Activated naive CD8-positive, alpha-beta T cell treated with anti-CD3 and anti-CD28 coated beads for 36 hours (primary cell): ENCODE data around the gene UBL4A. TPM values are rescaled to one million over a fixed set of nuclear protein-coding genes. Genes with fewer than 3 reads are reported as not detected.
"Not testable (repeated sequence)": the region's sequence is repeated elsewhere in the genome, so short reads cannot be mapped to it uniquely, and the experiment has no call there.

Experiments
- DNase-seq: peaks from one replicate; pipeline ENCODE4 v3.0.0; 2021
- H3K27ac Mint-ChIP-seq: one replicate; pipeline ENCODE4 v1.8.0; 2022; ENCODE audit warnings: mild to moderate bottlenecking, moderate library complexity, mixed read lengths
- H3K27me3 Mint-ChIP-seq: one replicate; pipeline ENCODE4 v1.8.0; 2022; ENCODE audit warnings: mild to moderate bottlenecking, mixed read lengths
- H3K36me3 Mint-ChIP-seq: one replicate; pipeline ENCODE4 v1.8.0; 2021; ENCODE audit warnings: mild to moderate bottlenecking, mixed read lengths
- H3K4me1 Mint-ChIP-seq: one replicate; pipeline ENCODE4 v1.8.0; 2021; ENCODE audit warnings: mixed read lengths
- H3K4me3 Mint-ChIP-seq: one replicate; pipeline ENCODE4 v1.8.0; 2022; ENCODE audit warnings: mild to moderate bottlenecking, moderate library complexity, mixed read lengths
- H3K9me3 Mint-ChIP-seq: one replicate; pipeline ENCODE4 v1.8.0; 2022; ENCODE audit warnings: mixed read lengths
- total RNA-seq, 2 experiments: library from RNA; stranded (reverse); gene quantifications; one replicate each; pipeline ENCODE4 v1.2.3, GENCODE V29; 2021

Gene UBL4A
- total RNA-seq, 2 experiments from 2014 or later = 53.2 to 54.7 TPM

- peaks cover 26% of the 10 kb centered on the region for H3K4me1 Mint-ChIP-seq
- H3K36me3 Mint-ChIP-seq = peaks cover 19% of the 10 kb centered on the region
- peak; percentile 28 for DNase-seq
- H3K27me3 Mint-ChIP-seq = no peaks in the 10 kb centered on the region
- H3K27ac Mint-ChIP-seq = peak overlapping the region; percentile 87
- H3K4me3 Mint-ChIP-seq = peak overlapping the region; percentile 88
- no peaks in the 10 kb centered on the region for H3K9me3 Mint-ChIP-seq
Measured at GRCh38 chrX:154515090-154515965, 28.9 kb upstream of the UBL4A start.

- Mint-ChIP-seq H3K27me3 (no peaks in the 10 kb centered on the region), H3K4me1 (peaks cover 26% of the 10 kb centered on the region), H3K9me3 (peaks cover 3% of the 10 kb centered on the region), H3K4me3 (peak overlapping the region; percentile 40), H3K27ac (peak overlapping the region; percentile 59), H3K36me3 (peaks cover 30% of the 10 kb centered on the region)
- DNase-seq = no peak
Measured at GRCh38 chrX:154513716-154514115, 27.3 kb upstream of the UBL4A start.

GRCh38 chrX:154512879-154513553 is 26.6 kb upstream of the UBL4A start:
- no peak overlapping the region for H3K27ac Mint-ChIP-seq

GRCh38 chrX:154511761-154512160 is 25.3 kb upstream of the UBL4A start:
- DNase-seq = no peak
- peaks cover 32% of the 10 kb centered on the region for H3K36me3 Mint-ChIP-seq
- peak overlapping the region; percentile 84 for H3K27ac Mint-ChIP-seq
- H3K27me3 Mint-ChIP-seq = no peaks in the 10 kb centered on the region
- H3K9me3 Mint-ChIP-seq = peaks cover 3% of the 10 kb centered on the region
- H3K4me1 Mint-ChIP-seq = peaks cover 25% of the 10 kb centered on the region
- peak overlapping the region; percentile 47 for H3K4me3 Mint-ChIP-seq

More at GRCh38 chrX:154512879-154513553, 26.6 kb upstream of the UBL4A start:
- Mint-ChIP-seq H3K36me3 (peaks cover 32% of the 10 kb centered on the region), H3K4me3 (no peak overlapping the region), H3K4me1 (peaks cover 26% of the 10 kb centered on the region), H3K27me3 (no peaks in the 10 kb centered on the region), H3K9me3 (peaks cover 3% of the 10 kb centered on the region)
- DNase-seq = no peak

- no peak overlapping the region for H3K4me3 Mint-ChIP-seq
- H3K4me1 Mint-ChIP-seq = peaks cover 15% of the 10 kb centered on the region
- peaks cover 26% of the 10 kb centered on the region for H3K36me3 Mint-ChIP-seq
- H3K27ac Mint-ChIP-seq = no peak overlapping the region
- H3K9me3 Mint-ChIP-seq = peaks cover 3% of the 10 kb centered on the region
- H3K27me3 Mint-ChIP-seq = no peaks in the 10 kb centered on the region
- DNase-seq = no peak
Measured at GRCh38 chrX:154509455-154509854, 23.0 kb upstream of the UBL4A start.

GRCh38 chrX:154508384-154508745 is 21.9 kb upstream of the UBL4A start:
- Mint-ChIP-seq H3K9me3 (peaks cover 3% of the 10 kb centered on the region), H3K36me3 (peaks cover 20% of the 10 kb centered on the region)

GRCh38 chrX:154507673-154508383 is 21.4 kb upstream of the UBL4A start:
- H3K27me3 Mint-ChIP-seq = no peaks in the 10 kb centered on the region
- H3K4me3 Mint-ChIP-seq = no peak overlapping the region
- no peak for DNase-seq
- H3K27ac Mint-ChIP-seq = no peak overlapping the region
- peaks cover 10% of the 10 kb centered on the region for H3K4me1 Mint-ChIP-seq
- H3K36me3 Mint-ChIP-seq = peaks cover 20% of the 10 kb centered on the region
- peaks cover 3% of the 10 kb centered on the region for H3K9me3 Mint-ChIP-seq

More at GRCh38 chrX:154508384-154508745, 21.9 kb upstream of the UBL4A start:
- Mint-ChIP-seq H3K4me1 (peaks cover 10% of the 10 kb centered on the region), H3K4me3 (no peak overlapping the region), H3K27me3 (no peaks in the 10 kb centered on the region), H3K27ac (no peak overlapping the region)
- DNase-seq = no peak

- H3K4me3 Mint-ChIP-seq = no peak overlapping the region
- H3K9me3 Mint-ChIP-seq = peaks cover 3% of the 10 kb centered on the region
- peaks cover 18% of the 10 kb centered on the region for H3K36me3 Mint-ChIP-seq
- H3K4me1 Mint-ChIP-seq = peaks cover 7% of the 10 kb centered on the region
- no peak overlapping the region for H3K27ac Mint-ChIP-seq
- no peaks in the 10 kb centered on the region for H3K27me3 Mint-ChIP-seq
- no peak for DNase-seq
Measured at GRCh38 chrX:154506483-154507332, 20.3 kb upstream of the UBL4A start.

GRCh38 chrX:154505734-154506133 is 19.3 kb upstream of the UBL4A start:
- no peaks in the 10 kb centered on the region for H3K27me3 Mint-ChIP-seq
- H3K36me3 Mint-ChIP-seq = peaks cover 13% of the 10 kb centered on the region
- H3K9me3 Mint-ChIP-seq = peaks cover 3% of the 10 kb centered on the region
- no peak overlapping the region for H3K27ac Mint-ChIP-seq
- no peaks in the 10 kb centered on the region for H3K4me1 Mint-ChIP-seq
- H3K4me3 Mint-ChIP-seq = no peak overlapping the region
- DNase-seq = no peak

- Mint-ChIP-seq H3K9me3 (no peaks in the 10 kb centered on the region), H3K4me3 (no peak overlapping the region), H3K27ac (no peak overlapping the region), H3K4me1 (no peaks in the 10 kb centered on the region), H3K27me3 (no peaks in the 10 kb centered on the region), H3K36me3 (no peaks in the 10 kb centered on the region)
- no peak for DNase-seq
Measured at GRCh38 chrX:154502989-154503388, 16.6 kb upstream of the UBL4A start.

- H3K36me3 Mint-ChIP-seq = no peaks in the 10 kb centered on the region
Measured at GRCh38 chrX:154502098-154502497, 15.7 kb upstream of the UBL4A start.

GRCh38 chrX:154501423-154501822 is 15.0 kb upstream of the UBL4A start:
- H3K36me3 Mint-ChIP-seq, H3K4me3 Mint-ChIP-seq, H3K9me3 Mint-ChIP-seq, H3K27ac Mint-ChIP-seq, H3K4me1 Mint-ChIP-seq, DNase-seq, H3K27me3 Mint-ChIP-seq: not testable (repeated sequence)

More at GRCh38 chrX:154502098-154502497, 15.7 kb upstream of the UBL4A start:
- Mint-ChIP-seq H3K4me3 (no peak overlapping the region), H3K27me3 (no peaks in the 10 kb centered on the region), H3K27ac (no peak overlapping the region), H3K4me1 (no peaks in the 10 kb centered on the region), H3K9me3 (no peaks in the 10 kb centered on the region)
- no peak for DNase-seq

- H3K27ac Mint-ChIP-seq, H3K4me3 Mint-ChIP-seq, H3K9me3 Mint-ChIP-seq, H3K4me1 Mint-ChIP-seq, H3K27me3 Mint-ChIP-seq, DNase-seq, H3K36me3 Mint-ChIP-seq: not testable (repeated sequence)
Measured at GRCh38 chrX:154496591-154497137, 10.2 kb upstream of the UBL4A start.

GRCh38 chrX:154495472-154495922 is 9.1 kb upstream of the UBL4A start:
- no peaks in the 10 kb centered on the region for H3K36me3 Mint-ChIP-seq
- no peaks in the 10 kb centered on the region for H3K9me3 Mint-ChIP-seq
- no peak overlapping the region for H3K4me3 Mint-ChIP-seq
- no peak for DNase-seq
- no peak overlapping the region for H3K27ac Mint-ChIP-seq
- H3K4me1 Mint-ChIP-seq = peaks cover 3% of the 10 kb centered on the region
- H3K27me3 Mint-ChIP-seq = no peaks in the 10 kb centered on the region
